GM18520 (cell line): ENCODE measurements around the gene JMJD1C.
"Not testable (repeated sequence)": the region's sequence is repeated elsewhere in the genome, so short reads cannot be mapped to it uniquely, and the experiment has no call there.

Source experiments
- ATAC-seq: cut with Tn5 transposase; IDR thresholded peaks from one replicate; pipeline ENCODE4 v1.9.1; 2021; ENCODE audit not compliant: unreplicated experiment

JMJD1C gene

GRCh38 chr10:63410633-63411032, 55.1 kb downstream of the JMJD1C start:
- ATAC-seq = no peak

DNA sequence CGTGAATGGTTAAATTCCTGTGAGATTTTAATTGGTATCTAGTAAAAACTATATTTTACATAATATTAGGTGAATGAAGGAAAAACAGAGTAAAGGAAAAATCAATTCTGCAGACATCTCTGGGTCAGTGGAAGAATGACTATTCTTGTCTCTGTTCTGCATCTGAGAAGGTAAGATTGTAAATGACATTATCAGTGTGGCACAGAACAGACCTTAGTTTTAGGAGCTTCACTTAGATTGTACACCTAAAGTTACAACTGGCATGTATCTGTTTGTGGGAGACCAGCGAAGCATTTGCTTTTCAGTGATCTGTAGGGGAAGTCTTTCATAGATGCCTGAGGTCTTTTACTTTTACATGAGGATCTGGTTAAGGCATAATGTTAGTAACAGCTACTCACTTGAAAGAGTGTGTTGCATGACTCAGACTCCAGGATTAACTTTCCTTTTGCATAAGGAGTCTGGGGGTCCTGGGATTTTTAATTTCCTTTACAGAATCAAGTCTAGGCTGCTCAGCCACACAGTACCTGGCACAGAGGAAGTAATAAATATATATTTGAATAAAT, 56.2 kb downstream of the JMJD1C start:
- no peak for ATAC-seq

DNA sequence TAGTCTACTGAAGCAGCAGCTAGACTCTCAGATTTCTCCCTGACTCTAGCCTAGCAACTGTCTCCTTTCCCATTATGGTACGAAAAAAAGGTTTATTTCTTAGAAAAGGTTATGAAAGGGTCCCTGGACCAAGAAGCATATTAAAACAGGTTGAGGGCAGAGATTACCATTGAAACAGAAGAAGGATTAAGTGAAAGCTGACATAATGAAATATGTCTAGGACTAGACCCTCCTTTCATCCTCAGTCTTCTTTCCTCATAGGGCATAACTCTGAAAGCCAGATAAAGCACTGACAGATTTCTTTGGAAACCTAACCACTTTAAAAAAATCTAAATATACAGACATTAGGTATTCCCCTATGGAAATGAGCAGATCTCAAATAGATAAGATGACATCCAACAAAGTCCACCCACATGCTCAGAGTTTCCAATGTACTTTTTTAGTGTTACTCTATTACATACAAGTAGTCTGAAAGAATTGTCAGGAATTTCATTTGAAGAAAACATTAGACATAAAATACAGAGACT, 58.6 kb downstream of the JMJD1C start:
- no peak for ATAC-seq

- no peak for ATAC-seq
Observed at GRCh38 chr10:63396133-63396761, 69.5 kb downstream of the JMJD1C start.

DNA sequence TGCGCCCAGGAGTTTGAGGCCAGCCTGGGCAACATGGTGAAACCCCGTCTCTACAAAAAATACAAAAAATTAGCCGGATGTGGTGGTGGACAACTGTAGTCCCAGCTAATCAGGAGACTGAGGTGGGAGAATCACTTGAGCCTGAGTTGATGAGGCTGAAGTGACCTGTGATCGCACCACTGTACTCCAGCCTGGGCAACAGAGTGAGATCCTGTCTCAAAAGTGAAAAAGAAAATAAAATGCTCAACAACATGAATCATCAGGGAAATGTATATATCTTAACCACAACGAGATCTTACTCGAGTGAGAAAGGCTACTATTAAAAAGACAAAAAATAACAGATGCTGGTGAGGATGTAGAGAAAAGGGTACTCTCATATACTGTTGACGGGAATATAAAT, 72.7 kb downstream of the JMJD1C start:
- no peak for ATAC-seq

DNA sequence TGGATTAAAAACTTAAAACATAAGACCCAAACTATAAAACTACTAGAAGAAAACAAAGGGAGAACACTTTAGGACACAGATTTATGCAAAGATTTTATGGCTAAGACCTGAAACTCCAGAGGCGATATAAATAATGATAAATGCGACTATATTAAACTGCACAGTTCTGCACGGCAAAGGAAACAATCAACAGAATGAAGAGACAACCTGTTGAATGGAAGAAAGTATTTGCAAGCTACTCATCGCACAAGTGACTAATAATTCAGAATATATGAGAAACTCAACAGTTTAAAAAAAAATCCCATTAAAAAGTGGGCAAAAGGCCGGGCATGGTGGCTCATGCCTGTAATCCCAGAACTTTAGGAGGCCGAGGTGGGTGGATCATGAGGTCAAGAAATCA, 73.6 kb downstream of the JMJD1C start:
- ATAC-seq = no peak

GRCh38 chr10:63391812-63392211, 74.0 kb downstream of the JMJD1C start:
- ATAC-seq = no peak

DNA sequence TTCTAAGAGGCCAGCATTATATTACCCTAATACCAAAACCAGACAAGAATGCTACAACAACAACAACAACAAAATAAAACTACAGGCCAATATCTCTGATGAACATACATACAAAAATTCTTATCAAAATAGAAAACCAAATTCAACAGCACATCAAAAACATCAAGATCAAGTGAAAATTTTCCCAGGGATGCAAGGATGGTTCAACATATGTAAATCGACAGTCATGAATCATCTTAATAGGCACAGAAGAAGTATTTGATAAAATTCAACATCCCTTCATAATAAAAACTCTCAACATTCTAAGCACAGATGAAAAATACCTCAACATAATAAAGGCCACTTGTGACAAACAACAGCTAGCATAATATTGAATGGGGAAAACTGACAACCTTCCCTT, 75.3 kb downstream of the JMJD1C start:
- ATAC-seq = no peak

- peak; percentile 54 for ATAC-seq
Observed at GRCh38 chr10:63388421-63389031, 77.3 kb downstream of the JMJD1C start.

GRCh38 chr10:63385254-63385653, 80.5 kb downstream of the JMJD1C start:
- ATAC-seq = no peak

DNA sequence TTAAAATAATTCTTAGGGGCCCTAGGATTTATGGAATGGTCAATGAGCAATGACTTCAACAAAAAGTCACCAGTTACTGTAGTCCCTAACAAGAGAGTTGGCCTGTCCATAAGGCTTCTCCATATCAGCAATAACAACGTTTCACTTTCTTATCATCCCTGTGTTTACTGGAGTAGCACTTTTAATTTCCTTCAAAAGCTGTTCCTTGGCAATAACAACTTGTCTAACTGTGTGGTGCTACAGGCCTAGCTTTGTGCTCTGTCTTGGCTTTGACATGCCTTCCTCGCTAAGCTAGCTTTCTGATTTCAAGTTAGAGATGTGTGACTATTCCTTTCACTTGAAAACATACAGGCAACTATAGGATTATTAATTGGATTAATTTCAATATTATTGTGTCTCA, 81.1 kb downstream of the JMJD1C start:
- no peak for ATAC-seq

GRCh38 chr10:63384001-63384400, 81.8 kb downstream of the JMJD1C start:
- no peak for ATAC-seq

GRCh38 chr10:63383141-63383540, 82.6 kb downstream of the JMJD1C start:
- no peak for ATAC-seq

- ATAC-seq = no peak
Observed at GRCh38 chr10:63382066-63382465, 83.7 kb downstream of the JMJD1C start.

DNA sequence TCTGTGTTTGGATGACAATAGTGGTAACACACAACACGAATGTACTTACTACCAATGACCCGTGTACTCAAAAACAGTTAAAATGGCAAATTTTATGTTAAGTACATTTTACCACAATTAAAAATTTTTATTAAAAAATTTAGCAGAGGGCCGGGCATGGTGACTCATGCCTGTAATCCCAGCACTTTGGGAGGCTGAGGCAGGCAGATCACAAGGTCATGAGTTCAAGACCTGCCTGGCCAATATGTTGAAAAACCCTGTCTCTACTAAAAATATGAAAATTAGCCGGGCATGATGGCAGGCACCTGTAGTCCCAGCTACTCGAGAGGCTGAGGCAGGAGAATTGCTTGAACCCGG, 88.5 kb downstream of the JMJD1C start:
- ATAC-seq = not testable (repeated sequence)

DNA sequence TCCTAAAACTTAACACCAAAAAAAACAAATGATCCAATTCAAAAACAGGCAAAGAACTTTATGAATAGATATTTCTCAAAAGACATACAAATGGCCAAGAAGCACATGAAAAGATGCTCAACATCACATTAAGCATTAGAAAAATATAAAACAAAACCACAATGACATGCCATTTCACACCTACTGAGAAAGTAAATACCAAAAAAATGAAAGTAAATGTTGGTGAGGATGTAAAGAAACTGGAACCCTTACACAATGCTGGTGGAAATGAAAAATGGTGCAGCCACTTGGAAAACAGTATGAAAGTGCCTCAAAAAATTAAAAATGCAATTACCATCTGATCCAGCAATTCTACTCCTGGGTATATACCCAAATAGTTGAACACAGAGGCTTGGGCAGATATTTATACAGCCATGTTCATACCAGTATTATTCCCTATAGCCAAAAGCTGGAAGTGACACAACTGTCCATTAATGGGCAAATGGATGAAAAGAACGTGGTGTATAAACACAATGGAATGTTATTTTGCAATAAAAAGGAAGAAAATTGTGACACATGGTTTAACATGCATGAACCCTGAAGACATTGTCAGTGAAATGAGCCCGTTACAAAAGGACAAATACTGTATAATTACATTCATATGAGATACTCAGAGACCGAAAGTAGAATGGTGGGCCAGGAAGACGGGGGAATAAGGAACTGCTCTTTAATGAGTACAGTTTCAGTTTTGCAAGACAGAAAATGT, 89.0 kb downstream of the JMJD1C start:
- peak; percentile 81 for ATAC-seq

GRCh38 chr10:63375859-63376258, 89.9 kb downstream of the JMJD1C start:
- no peak for ATAC-seq

- no peak for ATAC-seq
Observed at GRCh38 chr10:63375458-63375857, 90.3 kb downstream of the JMJD1C start.

DNA sequence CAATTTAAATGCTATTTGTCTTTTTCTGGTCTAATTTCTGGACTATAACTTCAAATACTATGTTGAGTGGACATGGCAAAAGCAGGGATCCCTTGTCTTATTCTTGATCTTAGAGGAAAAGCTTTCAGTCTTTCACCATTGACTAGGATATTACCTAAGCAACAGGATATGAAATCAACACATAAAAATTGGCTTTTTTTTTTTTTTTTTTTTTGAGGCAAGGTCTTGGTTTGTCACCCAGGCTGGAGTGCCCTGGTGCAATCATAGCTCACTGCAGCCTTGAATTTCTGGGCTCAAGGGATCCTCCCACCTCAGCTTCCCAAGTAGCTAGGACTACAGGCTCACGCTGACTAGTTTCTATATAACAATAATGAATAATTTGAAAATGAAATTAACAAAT, 90.8 kb downstream of the JMJD1C start:
- ATAC-seq = no peak

DNA sequence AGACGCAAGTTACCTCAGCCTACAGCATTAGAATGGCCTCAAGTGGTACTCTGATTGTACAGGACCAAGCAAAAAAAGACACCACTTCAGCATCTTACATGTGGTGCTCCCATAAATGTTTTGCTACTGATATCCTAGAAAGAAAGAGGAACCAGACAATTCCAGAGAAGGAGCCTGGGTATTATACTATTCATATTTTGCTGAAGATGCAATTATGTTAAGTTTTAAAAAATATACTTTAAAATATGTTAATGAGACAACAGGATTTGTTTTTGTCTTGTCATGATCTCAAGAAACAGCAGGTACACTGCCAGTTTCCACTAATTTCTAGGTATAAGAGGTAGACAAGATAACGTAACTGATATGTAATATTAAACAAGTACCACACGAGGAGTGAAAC, 92.6 kb downstream of the JMJD1C start:
- ATAC-seq = no peak

DNA sequence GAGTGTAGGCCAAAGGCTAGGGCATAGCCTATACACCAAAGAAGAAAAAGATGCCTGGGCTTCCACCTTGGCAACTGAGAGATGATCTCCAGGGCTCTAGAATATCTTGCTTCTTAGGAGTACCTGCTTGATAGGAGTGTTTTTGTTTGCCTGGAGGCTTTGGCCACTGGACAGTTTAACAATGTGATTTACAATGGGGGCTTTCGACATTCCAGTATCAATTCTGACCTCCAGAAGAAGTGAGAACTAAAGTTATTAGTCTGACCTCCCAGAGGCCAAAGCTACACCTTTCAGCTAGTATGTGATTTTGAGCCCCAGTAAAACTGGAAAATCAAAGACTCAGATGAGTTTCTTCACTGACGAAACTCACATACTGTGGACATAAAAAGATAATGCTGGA, 96.1 kb downstream of the JMJD1C start:
- no peak for ATAC-seq

DNA sequence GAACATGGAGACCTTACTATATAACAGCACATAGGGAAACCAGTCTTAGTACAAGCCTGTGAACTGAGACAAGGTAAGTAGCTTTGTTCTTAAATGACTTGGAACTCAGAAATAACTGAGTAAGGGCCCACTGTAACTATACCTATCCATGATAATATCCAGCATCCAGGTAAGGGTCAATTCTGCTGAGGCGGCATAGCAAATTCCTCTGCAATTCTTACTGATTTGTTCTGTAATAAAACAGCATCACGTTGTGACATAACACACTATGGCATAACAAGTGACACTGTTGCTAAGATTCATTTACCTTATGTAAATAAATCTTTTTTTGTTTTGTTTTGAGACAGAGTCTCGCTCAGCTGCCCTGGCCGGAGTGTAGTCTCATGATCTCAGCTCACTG, 97.4 kb downstream of the JMJD1C start:
- no peak for ATAC-seq
